GM19452 (cell line): ENCODE results near the gene HTRA1.

Experiments used
- ATAC-seq: cut with Tn5 transposase; IDR thresholded peaks from one replicate; pipeline ENCODE4 v1.9.1; 2021; ENCODE audit not compliant: unreplicated experiment

The HTRA1 gene

DNA sequence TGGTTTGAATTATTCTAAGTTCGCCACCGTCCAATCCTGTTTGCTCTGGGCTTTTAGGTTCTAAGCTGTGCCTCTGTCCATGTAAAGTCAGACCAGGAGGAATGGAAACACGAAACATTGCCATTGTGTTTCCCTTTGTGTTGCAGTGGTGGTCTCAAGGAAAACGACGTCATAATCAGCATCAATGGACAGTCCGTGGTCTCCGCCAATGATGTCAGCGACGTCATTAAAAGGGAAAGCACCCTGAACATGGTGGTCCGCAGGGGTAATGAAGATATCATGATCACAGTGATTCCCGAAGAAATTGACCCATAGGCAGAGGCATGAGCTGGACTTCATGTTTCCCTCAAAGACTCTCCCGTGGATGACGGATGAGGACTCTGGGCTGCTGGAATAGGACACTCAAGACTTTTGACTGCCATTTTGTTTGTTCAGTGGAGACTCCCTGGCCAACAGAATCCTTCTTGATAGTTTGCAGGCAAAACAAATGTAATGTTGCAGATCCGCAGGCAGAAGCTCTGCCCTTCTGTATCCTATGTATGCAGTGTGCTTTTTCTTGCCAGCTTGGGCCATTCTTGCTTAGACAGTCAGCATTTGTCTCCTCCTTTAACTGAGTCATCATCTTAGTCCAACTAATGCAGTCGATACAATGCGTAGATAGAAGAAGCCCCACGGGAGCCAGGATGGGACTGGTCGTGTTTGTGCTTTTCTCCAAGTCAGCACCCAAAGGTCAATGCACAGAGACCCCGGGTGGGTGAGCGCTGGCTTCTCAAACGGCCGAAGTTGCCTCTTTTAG lies 52.9 kb downstream of the HTRA1 start:
- no peak for ATAC-seq

GRCh38 chr10:122515022-122515424 lies 53.7 kb downstream of the HTRA1 start:
- ATAC-seq: no peak

DNA sequence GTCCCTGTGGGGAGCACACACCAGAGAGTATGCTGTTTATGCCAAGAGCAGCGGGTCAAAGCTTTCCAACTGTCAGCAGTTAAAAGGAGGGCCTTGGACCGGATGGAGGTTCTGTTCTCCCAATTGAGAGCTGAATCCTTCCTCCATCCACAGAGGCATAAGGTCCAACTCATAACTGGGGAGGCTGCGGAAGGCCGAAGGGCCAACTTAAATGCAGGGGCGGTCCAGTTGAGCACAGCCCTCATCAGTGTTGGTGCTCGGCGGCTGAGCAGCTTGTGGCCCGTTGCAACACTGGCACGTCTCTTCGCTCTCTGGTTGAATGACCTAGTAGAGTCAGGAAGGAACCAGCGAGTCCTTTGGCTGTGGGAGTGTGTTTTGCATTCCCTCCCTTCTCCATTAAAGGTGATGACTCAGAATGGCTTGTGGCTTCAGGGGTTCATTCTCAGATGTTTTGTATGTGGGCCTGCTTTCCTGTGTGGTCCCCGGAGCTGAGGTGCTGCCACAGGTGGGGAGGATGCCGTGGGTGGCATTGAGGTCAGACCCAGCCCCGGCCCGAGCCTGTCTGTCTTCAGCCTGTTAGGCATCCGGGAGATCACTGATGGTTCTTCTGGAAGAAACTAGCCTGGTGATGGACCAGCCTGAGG lies 54.4 kb downstream of the HTRA1 start:
- ATAC-seq: no peak

DNA sequence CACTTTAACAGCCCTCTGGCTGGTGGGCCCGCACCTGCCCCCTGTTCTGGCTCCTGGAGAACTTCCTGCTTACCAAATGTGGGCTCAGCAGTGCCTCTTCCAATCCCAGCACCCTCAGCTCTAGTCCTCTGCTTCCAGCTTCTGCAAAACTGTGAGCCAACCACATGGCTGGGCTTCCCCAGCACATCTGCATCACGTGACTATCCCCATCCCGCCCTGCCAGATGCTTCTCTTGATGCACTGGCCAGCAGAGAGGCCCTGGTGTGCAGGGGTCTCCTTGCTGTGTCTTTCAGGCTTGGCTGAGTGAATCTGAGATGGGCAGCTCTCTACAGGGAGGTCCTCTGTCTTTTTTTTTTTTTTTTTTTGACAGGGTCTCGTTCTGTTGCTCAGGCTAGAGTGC lies 55.4 kb downstream of the HTRA1 start:
- no peak for ATAC-seq

- ATAC-seq: no peak
Measured at GRCh38 chr10:122519144-122519543, 57.8 kb downstream of the HTRA1 start.

DNA sequence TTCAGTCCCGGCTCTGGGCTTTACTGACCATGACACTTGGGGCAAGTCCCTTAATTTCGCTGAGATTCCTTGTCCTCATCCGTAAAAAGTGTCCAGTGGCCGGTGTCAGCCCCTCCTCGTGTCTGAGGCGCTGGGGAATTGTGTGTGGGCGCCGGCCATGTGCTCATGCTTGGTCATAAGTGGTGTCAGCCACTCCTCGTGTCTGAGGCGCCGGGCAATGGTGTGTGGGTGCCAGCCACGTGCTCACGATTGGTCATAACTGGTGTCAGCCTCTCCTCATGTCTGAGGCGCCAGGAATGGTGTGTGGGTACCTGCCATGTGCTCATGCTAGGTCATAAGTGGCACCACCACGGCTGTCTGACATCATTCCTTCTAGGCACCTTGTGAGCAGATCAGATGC lies 58.5 kb downstream of the HTRA1 start:
- no peak for ATAC-seq

- no peak for ATAC-seq
Measured at GRCh38 chr10:122521011-122521410, 59.7 kb downstream of the HTRA1 start.

- no peak for ATAC-seq
Measured at GRCh38 chr10:122524811-122525210, 63.5 kb downstream of the HTRA1 start.

- ATAC-seq: no peak
Measured at GRCh38 chr10:122525788-122526187, 64.4 kb downstream of the HTRA1 start.

- no peak for ATAC-seq
Measured at GRCh38 chr10:122526892-122527291, 65.5 kb downstream of the HTRA1 start.

DNA sequence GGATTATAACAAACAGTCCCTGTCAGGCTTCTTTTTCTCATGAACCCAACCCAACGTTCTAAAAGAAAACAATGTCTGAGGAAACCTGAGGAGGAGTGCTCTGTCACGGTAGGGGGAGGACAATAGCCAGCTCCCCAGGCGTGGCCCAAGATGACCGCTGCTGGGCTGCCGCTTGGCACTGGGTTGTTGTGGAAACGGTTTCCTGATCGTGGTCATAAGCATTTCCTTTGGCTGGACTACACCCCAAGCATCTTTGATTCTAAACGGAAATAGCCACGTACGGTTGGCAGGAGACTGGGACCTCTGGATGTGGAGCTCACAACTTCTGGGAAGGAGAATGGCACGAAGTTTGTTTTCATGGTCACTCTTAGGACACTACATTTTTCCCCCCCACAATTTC lies 68.8 kb downstream of the HTRA1 start:
- no peak for ATAC-seq

- ATAC-seq: no peak
Measured at GRCh38 chr10:122531261-122531660, 69.9 kb downstream of the HTRA1 start.

GRCh38 chr10:122531939-122532338 lies 70.6 kb downstream of the HTRA1 start:
- ATAC-seq: no peak

GRCh38 chr10:122532601-122533296 lies 71.4 kb downstream of the HTRA1 start:
- no peak for ATAC-seq

DNA sequence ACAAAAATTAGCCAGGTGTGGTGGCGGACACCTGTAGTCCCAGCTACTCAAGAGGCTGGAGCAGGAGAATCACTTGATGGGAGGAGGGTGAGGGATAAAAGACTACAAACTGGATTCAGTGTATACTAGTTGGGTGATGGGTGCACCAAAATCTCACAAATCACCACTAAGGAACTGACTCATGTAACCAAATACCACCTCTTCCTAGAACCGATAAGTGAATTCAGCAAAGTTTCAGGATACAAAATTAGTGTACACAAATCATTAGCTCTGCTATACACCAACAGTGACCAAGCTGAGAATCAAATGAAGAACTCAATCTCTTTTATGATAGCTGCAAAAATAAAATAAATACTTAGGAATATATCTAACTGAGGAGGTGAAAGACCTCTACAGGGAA lies 76.2 kb downstream of the HTRA1 start:
- no peak for ATAC-seq

DNA sequence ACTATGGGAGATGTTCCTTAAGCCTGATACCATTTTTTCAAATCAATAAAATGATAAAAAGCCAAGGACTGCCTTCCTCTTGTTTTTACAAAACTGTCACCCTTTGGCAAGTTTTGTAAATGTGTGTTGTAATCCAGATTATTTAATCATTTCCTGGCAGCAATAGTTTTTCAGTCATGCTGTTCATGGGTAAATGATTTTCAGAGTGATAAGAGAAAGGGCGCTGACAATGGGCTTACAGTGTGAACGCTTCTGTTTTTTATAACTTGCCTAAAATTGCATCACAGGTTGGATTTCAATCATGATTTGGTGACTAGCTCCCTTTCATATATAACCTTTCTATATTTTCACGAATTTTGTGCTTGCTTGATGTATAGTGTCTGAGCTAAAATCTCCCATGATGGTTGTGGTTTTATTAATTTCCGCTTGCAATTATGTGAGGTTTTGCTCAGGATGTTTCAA lies 80.2 kb downstream of the HTRA1 start:
- no peak for ATAC-seq

DNA sequence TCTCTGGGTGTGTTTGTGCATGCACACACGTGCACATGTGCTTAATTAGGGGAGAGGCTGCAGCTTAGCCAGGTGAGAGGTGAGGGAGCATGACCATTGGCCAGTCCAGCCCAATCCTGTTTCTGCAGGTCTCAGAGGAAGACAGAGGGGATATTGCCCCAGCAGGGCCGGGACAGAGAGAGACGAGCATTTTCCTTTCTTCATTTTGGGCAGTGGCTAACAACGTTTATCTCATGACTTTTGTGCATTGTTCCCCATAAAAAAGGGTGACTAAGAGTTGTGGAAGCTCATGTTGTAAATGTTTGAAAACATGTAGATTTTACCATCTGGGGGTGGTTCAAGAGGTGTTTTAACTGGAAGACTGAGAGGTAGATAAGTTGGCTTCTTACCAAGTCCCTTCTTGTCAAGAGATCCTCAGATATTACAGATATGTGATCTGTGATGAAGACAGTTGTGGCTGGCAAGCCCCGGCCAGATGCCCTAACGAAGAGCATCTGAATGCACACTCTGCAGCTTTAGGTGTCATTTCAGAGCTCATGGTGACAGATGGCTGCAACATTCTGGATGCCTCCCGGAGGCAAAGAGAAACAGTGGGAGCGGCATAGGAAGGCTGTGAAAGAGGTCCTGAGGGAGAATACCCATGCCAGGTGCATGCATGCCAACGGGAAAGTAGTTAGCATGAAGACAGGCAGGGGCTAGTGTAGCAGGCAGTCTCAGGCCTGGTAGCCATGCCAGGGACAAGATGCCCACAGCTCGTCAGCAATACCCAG lies 82.5 kb downstream of the HTRA1 start:
- ATAC-seq: no peak

- no peak for ATAC-seq
Measured at GRCh38 chr10:122544493-122544892, 83.1 kb downstream of the HTRA1 start.

DNA sequence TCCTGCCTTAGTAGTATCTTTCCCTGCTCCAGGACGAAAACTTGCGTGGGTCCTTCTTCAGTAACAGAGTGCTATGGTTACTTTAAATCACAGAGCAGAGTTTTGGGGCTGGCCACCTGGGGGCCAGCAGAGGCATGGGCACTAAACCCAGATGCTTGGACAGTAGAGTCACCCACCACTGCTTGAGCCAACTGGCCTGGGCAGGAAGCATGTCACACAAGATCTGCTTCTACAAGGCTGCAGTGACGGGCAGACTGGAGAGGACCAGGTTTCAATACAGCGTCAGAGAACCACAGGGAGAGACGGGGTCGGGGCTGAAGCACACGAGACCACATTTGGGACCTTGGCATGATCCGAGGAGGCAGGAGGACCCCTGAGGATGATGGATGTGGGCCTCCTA lies 84.9 kb downstream of the HTRA1 start:
- no peak for ATAC-seq

- ATAC-seq: no peak
Measured at GRCh38 chr10:122548407-122549085, 87.2 kb downstream of the HTRA1 start.

- ATAC-seq: no peak
Measured at GRCh38 chr10:122549636-122550035, 88.3 kb downstream of the HTRA1 start.
